ENCODE data around the gene ZFYVE27.

DNA sequence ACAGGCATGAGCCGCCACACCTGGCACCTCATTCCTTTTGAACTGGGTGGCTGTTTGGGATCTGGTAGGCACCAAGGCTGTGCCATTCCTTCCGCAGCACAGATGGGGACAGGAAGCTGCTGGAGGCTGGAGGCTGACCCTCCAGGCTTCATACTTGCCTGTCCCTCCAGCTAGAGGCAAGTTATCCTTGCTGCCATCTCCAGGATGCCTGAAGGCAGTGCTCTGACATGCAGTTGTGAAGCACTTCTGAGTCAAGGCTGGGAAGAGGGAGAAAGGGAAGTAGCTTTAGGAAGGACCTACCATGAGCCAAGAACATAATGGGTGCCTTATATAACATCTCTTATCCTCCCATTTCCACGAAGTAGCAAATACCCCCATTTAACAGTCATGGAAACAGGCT, 13.9 kb upstream of the ZFYVE27 start:
- TF ChIP-seq, protein P1, sequence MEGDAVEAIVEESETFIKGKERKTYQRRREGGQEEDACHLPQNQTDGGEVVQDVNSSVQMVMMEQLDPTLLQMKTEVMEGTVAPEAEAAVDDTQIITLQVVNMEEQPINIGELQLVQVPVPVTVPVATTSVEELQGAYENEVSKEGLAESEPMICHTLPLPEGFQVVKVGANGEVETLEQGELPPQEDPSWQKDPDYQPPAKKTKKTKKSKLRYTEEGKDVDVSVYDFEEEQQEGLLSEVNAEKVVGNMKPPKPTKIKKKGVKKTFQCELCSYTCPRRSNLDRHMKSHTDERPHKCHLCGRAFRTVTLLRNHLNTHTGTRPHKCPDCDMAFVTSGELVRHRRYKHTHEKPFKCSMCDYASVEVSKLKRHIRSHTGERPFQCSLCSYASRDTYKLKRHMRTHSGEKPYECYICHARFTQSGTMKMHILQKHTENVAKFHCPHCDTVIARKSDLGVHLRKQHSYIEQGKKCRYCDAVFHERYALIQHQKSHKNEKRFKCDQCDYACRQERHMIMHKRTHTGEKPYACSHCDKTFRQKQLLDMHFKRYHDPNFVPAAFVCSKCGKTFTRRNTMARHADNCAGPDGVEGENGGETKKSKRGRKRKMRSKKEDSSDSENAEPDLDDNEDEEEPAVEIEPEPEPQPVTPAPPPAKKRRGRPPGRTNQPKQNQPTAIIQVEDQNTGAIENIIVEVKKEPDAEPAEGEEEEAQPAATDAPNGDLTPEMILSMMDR (IDR thresholded peaks at IDR 0.05), result no peak
- TF ChIP-seq POLR2A (IDR thresholded peaks at IDR 0.05), result no peak

Measured in esophagus squamous epithelium (tissue), 4 donors.